ENCODE measurements around the gene ZNF532.
"Not testable (repeated sequence)": the region's sequence is repeated elsewhere in the genome, so short reads cannot be mapped to it uniquely, and the experiment has no call there.

ZNF532 gene

DNA sequence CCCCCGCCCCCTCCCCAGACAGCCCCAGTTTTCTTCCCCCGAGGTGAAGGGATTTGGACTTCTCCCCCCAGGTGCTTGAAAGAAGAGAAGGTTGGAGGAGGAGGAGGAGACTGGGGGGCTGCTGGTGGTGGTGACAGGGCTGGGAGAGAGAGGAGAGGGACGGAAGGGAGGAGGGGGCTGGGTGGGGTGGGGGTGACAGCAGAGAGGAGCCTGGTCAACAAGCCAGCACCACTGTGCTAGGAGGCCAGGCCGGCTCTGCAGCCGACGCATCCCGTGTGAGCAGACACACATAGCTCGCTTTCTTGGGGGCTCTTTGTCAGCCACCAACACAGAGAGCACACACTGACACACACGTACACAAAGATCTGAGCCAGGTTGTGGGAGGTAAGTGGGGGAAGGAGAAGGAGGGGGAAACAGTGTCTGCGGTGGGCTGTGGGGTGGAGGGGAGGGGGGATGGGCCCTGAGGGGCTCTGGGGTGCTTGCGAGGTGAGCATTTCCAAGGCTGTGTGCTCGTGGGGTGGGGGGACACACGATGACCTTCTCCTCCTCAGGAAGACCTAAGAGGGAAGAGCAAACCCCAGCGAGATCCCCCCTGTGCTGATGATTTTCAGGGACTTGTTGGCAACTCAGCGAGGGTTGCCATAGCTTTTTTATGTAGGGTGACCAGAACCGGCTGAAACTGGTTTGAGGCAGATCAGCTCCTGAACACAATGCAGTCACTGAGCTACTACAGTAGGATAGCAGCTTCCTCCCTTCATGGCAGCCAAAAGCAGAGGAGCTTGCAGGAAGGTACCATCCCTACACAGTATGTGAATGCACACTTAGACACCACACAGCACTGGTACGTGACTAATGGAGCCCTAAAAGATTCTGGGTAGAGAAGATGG lies at the start of gene ZNF532:
Gene ZNF532 (plus strand): TSS at position 732 of the 887 bp plus-strand sequence. CDS start 53,411 bp downstream, outside the sequence.
- DNase-seq, result peak; percentile 11 to 20

- DNase-seq, result peak in 1 of 2 donors; percentile 45
Observed at GRCh38 chr18:58819051-58819450, 45.6 kb upstream of the ZNF532 start.

DNA sequence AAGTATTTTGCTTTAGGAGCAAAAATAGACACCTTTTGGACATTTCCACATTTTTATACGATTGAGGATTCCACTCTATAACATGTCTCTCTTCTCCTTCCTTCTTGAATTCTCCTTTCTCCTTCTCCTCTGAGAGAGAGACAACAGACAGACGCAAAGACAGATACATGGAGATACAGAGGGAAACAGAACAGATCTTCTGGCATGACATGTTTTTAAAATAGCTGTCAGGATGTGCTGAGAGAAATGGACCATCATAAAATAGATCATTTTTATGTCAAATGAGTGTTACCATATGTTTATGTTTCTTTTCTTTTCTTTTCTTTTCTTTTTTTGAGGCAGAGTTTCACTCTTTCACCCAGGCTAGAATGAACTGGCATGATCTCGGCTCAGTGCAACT lies 44.4 kb upstream of the ZNF532 start:
- no peak for DNase-seq

DNA sequence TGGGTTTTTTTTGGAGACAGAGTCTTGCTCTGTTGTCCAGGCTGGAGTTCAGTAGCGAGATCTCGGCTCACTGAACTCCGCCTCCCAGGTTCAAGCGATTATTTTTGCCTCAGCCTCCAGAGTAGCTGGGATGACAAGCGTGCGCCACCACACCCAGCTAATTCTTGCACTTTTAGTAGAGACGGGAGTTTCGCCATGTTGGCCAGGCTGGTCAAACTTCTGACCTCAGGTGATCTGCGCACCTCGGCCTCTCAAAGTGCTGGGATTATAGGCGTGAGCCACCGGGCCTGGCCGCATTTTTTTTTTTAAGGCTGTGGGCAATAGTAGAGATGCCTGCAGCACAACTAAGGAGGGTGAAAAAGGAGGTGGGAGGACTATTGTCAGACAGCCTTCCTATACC lies 41.7 kb upstream of the ZNF532 start:
- DNase-seq, result no peak

DNA sequence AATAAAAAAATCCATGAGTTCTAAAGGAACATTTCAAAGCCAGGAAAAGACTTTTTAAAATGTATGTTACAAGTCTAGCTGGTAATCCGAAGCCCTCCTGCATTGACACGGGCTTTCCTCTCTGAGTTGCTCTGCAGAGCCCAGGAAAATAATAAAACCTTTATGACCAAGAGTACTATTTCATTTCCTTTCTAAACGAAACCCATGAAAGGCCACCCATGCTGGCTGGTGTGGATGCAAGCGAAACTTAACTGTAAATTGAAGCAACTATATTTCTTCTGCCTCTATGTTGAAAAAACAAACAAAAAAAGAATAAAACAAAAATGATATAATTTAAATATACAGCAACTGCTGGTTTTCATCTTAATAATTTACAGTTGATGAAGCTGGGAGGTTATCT lies 41.3 kb upstream of the ZNF532 start:
- DNase-seq, result no peak

DNA sequence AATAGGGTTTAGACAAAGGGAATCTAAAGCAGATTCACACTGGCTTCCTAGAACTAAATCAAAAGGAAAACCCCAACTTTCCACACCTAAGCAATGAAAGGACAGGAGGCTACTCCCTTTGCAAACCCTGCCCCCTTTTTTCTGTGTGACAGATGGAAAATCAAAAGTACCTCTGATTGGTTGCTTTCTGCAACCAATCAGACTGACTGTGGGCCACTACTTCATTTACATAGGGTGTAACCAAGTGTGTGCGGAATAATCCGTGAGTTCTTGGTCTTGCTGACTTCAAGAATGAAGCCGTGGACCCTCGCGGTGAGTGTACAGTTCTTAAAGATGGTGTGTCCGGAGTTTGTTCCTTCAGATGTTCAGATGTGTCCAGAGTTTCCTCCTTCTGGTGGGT lies 37.8 kb upstream of the ZNF532 start:
- DNase-seq, result not testable (repeated sequence)

DNA sequence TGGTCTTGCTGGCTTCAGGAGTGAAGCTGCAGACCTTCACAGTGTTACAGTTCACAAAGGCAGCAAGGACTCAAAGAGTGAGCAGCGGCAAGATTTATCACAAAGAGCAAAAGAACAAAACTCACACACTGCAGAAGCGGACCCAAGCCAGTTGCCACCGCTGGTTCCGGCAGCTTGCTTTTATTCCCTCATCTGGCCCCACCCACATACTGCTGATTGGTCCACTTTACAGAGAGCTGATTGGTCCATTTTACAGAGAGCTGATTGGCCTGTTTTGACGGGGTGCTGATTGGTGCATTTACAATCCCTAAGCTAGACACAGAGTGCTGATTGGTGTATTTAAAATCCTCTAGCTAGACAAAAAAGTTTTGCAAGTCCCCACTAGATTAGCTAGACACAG lies 37.2 kb upstream of the ZNF532 start:
- DNase-seq, result no peak

DNA sequence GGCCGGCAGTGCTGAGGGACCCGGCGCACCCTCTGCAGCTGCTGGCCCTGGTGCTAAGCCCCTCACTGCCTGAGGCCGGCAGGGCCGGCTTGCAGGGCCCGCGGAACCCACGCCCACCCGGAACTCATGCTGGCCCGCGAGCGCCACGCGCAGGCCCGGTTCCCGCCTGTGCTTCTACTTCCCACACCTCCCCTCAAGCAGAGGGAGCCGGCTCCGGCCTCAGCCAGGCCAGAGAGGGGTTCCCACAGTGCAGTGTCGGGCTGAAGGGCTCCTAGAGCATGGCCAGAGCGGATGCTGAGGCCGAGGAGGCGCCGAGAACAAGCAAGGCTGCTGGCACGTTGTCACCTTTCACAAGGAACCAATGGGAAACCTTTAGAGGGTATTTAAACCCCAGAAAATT lies 36.8 kb upstream of the ZNF532 start:
- DNase-seq, result no peak

DNA sequence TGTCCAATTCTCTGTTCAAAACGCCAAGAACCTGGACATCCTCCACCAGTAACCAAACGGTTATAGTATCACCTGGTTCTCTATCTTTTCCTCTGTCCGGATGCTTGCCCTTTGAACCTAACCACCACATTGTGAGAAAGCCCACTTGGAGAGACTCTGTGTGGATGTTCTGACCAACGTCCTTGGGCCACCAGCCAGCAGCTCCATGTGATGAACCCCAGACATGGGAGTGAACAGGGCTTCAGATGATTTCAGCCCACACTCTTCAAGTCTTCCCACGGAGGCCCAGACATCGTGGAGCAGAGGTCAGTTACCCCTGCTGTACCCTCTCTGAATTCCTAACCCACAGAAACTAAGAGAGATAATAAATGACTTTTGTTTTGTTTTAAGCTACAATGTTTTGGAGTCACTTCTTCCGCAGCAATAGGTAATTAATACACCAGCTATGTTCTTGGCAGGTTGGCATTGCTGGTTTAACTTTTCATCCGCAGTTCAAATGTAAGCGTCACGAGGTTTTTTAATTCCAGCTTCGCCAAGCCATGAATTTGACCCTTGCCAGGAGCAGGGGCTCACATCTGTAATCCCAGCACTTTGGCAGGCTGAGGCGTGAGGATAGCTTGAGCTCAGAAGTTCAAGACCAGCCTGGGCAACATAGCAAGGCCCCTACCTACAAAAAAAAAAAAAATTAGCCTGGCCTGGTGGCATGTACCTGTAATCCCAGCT lies 36.1 kb upstream of the ZNF532 start:
- no peak for DNase-seq

GRCh38 chr18:58829263-58829662 lies 35.4 kb upstream of the ZNF532 start:
- DNase-seq, result no peak

DNA sequence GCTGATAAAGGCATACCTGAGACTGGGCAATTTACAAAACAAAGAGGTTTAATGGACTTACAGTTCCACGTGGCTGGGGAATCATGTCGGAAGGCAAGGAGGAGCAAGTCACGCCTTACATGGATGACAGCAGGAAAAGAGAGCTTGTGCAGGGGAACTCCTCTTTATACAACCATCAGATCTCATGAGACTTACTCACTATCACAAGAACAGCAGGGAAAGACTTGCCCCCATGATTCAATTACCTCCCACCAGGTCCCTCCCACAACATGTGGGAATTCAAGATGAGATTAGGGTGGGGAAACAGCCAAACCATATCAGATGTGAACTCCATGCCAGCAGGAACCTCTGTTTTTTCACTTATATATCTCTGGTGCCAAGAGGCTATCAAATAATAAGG lies 34.8 kb upstream of the ZNF532 start:
- DNase-seq, result not testable (repeated sequence)

- no peak for DNase-seq
Observed at GRCh38 chr18:58831606-58832005, 33.1 kb upstream of the ZNF532 start.

GRCh38 chr18:58838165-58838860 lies 26.4 kb upstream of the ZNF532 start:
- no peak for DNase-seq

DNA sequence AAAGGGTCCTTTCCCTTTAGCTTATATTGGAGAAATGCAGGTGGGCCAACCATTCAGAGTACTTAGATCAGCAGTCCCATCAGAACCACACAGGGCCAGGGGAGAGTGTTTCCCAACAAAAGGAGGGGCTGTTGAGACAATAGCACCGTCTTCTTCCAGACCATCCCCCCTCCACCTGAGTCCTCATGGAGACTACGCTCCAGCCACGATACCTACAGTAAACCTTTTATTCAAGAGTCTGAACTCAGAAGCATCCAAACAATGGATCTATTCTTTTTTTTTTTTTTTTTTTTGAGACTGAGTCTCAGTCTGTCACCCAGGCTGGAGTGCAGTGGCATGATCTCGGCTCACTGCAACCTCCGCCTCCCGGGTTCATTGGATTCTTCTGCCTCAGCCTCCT lies 25.7 kb upstream of the ZNF532 start:
- no peak for DNase-seq

DNA sequence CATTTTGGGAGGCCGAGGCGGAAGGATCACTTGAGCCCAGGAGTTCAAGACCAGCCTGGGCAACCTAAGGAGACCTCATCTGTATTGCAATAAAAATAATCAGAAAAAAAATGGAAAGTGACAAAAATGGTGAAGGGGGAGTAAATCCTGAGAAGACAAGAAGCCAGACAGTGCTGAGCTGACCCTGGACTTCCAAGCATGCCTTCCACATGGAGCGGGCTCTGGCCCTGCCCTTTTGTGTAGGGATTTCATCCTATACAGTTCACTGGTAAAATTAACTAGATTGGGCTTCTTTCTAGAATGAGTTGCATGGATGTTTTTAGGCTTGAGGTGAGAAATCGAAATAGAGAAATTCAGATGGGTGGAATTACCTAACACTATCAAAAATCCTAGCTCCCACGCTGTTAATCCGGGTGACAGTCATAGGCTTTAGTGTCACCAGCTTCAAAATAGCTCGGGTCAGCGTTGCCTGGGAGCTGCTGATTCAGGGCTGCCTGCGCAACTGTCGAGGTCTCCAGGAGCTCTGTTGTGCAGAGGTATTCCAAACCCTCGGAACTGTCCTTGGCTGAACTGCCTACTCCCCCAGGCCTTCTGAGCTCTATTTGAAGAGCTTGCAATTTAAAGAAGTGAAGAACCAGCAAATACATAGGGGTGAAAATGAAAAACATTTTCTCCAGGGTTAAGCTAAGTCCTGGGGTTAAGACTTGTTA lies 21.5 kb upstream of the ZNF532 start:
- no peak for DNase-seq

DNA sequence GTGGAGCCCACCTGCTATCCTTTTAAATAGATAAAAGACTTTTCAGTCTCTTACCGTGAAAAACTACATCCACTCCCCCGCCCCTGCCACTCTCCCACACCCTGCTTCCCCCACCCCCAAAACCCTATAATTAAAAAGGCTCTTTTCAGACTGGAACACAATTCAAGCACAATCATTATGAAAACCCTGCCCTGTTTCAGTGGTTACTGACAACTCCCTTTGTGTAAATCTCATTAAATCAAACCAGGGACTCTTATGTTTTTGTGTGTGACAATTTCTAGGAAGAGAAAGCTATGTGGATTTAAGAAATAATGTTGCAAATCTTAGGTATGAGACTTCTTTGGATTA lies 21.0 kb upstream of the ZNF532 start:
- DNase-seq, result no peak

DNA sequence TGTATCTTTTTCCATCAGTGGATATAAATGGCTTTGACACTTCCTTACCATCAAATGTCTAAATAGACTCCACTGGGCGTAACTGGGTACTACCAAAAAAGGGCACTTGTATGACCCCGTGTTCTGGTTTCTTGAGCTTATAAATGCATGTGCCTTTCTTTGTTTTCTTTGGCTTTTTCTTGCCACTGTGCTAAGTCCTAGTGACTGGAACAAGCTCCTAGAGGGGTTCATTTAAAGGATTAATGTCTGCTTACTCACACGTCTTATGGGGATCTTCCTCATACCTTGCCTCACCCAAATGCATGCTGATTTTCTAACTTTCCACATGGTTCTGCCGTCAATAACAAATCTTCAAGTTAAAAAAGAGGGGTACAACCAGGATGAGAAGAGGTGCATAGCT lies 19.8 kb upstream of the ZNF532 start:
- DNase-seq, result no peak

DNA sequence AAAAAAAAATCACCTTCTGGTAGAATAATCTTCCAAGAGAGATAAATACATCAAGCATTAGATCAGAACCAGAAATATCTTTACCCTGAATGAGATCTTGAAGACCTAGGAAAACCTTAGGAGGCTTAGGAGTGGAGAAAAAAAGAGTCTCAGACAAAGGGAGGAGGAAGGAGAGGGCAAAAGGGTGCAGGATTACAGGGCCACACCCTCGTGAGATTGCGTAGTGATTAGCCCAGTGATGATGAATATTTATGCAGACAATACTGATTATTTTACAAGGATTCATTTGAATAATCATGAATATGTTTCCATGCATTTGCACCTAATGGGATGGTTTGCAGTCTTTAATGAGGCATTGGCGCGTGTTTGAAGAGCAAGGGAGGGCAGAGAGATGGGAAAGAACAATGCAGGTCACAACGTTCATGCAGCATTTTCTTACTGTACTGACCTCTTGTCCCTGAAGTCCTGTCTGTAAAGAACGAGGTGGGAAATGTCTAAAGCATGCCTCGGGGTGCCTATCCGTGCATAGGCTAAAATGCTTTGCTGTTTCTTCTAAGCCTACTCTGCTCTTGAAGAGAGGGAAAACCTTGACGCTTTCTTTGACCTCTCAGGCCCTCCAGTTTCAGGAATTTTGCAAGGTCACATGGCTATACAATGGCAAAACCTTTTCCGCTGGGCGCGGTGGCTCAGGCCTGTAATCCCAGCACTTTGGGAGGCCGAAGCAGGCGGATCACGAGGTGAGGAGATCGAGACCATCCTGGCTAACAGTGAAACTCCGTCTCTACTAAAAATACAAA lies 18.6 kb upstream of the ZNF532 start:
- no peak for DNase-seq

DNA sequence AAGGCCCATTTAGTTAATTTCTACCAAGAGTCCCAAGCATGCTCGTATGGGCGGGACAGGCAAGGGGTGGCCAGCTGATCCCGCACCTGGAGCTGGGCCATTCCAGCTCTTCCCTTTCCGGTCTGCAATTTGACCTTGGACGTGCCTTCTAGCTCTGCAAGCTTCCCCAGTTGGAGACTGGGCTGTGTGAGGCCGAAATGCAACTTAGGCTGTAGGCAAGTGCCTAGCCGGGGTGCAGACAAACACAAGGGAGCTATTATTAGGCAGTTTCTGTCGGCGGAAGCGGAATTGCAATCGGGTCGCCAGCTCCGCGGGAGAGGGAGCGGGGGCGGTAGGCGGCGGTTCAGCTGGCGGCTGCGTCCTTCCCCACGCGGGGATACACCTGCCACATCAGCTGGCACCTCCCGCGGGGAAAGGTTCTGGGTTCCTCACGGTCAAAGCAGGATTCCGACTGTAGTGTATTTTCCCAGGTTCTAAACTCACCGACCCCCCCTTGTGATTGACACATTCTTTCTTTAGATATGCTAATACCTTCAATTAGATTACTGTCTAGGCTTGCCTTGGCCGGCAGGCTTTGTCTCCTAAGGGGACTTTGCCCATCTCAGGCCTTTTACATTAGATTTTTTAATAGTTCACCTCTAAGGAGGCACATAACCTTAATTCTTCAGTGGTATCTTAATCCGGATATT lies 17.1 kb upstream of the ZNF532 start:
- DNase-seq, result no peak

DNA sequence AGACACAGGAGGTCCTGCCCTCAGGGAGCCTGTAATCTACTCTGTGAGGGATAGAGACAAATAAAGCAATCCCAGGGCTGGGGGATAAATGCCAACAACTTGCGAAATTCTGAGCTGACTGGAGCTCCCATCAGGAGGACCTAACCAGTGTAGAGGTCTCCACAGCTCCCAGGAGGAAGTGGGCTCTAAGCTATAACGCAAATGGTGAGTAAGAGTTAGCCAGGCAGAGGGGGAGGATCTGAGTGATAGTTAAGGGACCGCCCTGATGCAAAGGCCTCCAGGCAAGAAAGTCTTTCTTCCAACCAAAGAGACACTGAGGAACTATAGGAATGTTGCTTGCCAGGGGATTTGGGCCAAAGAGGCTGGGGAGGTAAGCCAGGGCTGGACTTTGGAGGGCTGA lies 16.0 kb upstream of the ZNF532 start:
- DNase-seq, result no peak

- no peak for DNase-seq
Observed at GRCh38 chr18:58850786-58851469, 13.7 kb upstream of the ZNF532 start.

All from CD4-positive, alpha-beta T cell treated with Interleukin-1 beta for 1 hour (primary cell).